ENCODE data around the gene COX15.

DNA sequence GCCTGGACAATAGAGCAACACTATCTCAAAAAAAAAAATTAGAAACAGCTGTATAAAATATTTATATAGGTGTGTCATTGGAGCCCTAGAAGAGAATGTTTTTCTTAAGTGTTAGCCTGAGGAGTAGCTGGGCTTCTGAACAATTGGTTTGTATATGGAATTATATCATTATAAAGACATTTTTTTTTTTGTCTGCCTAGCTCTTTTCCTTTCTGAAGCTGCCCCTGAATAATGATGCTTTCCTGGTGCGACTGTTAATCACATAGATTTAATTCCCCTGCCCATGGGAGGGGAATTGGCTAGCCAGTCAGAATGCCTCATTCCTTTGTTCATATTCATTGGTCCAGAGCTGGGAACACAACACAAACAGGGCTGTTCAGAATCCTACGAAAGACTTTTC is 36.6 kb upstream of the COX15 start:
- TF ChIP-seq NFIC (IDR thresholded peaks at IDR 0.05) = no peak
- TF ChIP-seq TAF1 (IDR thresholded peaks at IDR 0.05; ENCODE audit: low read depth) = no peak
- TF ChIP-seq REST (IDR thresholded peaks at IDR 0.05; ENCODE audit: low read depth) = no peak
- no peak for TF ChIP-seq EP300 (IDR thresholded peaks at IDR 0.05; ENCODE audit: borderline replicate concordance)
- TF ChIP-seq RAD21 (IDR thresholded peaks at IDR 0.05; ENCODE audit: low read depth) = no peak
- TF ChIP-seq, protein P1, sequence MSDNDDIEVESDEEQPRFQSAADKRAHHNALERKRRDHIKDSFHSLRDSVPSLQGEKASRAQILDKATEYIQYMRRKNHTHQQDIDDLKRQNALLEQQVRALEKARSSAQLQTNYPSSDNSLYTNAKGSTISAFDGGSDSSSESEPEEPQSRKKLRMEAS (IDR thresholded peaks at IDR 0.05) = no peak
- no peak for TF ChIP-seq CEBPB (IDR thresholded peaks at IDR 0.05)
- no peak for TF ChIP-seq CREB1 (IDR thresholded peaks at IDR 0.05; ENCODE audit: low read depth)
- TF ChIP-seq YY1 (IDR thresholded peaks at IDR 0.05; ENCODE audit: low read depth) = no peak
- TF ChIP-seq TEAD4 (IDR thresholded peaks at IDR 0.05) = no peak
- TF ChIP-seq ZBTB7A (IDR thresholded peaks at IDR 0.05; ENCODE audit: low read depth) = no peak
- no peak for TF ChIP-seq EGR1 (IDR thresholded peaks at IDR 0.05)

Measured in Ishikawa (cell line).